GM18526 (cell line): Measurements from ENCODE around the gene RABGEF1.

Experiments
- POLR2A ChIP-seq: IDR thresholded peaks from 3 replicates; pipeline ENCODE4 v1.6.1; 2011; ENCODE audit not compliant: insufficient read length; ENCODE audit errors: extremely low read depth

The RABGEF1 gene

DNA sequence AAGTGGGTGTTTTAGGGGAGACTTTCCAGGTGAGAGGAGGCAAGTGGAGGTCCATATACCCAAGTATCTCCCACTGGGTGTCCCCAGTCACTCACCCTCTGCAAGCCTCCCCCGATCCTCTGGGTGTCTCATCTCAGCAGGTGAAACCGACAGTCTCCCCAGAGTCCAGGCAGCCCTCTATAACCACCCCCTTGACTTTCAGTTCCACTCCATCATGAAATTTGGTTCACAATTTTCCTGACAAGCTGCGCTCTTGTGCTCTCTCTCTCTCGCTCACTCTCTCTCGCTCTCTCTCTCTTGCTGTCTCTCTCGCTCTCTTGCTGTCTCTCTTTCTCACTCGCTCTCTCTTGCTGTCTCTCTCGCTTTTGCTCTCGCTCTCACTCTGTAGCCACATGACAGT lies 8.1 kb upstream of the RABGEF1 start:
- TF ChIP-seq POLR2A, result no peak

- no peak for TF ChIP-seq POLR2A
Observed at GRCh38 chr7:66734006-66734405, 6.5 kb upstream of the RABGEF1 start.

DNA sequence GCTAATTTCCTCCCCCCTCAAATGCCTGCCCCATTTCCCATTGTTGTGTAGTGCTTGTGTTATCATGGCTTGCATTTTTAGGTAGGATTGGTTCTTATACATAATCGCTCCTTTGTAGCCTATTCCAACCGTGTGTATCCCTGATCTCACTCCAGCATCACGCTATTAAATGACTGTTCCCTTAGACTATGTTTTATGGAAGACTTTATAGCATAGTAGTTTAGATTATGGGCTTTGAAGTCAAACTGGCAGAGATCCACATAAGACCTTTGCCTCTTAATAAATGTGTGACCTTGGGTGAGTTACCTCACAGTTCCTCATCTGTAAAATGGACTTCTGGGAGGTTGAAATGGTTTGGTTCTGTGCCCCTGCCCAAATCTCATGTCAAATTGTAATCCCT lies 5.4 kb upstream of the RABGEF1 start:
- TF ChIP-seq POLR2A, result no peak

DNA sequence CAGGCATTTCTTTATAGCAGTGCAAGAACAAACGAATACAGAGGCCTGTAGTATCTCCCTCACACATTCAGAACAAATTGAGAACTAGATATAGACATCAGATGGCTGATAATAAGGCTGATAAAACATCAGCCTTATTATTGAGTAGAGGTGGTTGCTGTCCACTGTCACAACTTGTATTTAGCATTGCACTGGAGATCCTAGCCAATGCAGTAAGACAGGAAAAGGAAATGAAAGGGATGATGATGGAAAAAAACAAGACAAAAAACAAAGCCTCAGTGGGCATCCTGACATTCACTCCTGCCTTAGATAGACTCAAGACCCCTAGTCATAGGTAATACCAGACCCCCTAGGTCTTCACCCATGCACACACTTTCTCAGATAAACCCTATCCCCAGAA lies 4.7 kb upstream of the RABGEF1 start:
- no peak for TF ChIP-seq POLR2A

DNA sequence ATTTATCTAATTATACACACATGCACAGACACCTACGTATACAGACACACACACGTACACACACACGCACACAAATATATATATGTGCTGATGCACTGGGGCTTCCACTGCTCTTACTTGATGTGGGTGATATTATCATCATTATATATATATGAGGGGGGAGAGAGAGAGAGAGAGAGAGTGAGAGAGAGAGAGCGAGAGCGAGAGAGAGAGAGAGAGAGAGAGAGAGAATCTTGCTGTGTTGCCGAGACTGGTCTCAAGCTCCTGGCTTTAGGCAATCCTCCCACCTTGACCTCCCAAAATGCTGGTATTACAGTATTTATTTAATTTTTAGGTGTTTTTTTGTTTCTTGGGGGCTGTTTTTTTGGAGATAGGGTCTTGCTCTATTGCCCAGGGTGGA lies 3.6 kb upstream of the RABGEF1 start:
- no peak for TF ChIP-seq POLR2A

DNA sequence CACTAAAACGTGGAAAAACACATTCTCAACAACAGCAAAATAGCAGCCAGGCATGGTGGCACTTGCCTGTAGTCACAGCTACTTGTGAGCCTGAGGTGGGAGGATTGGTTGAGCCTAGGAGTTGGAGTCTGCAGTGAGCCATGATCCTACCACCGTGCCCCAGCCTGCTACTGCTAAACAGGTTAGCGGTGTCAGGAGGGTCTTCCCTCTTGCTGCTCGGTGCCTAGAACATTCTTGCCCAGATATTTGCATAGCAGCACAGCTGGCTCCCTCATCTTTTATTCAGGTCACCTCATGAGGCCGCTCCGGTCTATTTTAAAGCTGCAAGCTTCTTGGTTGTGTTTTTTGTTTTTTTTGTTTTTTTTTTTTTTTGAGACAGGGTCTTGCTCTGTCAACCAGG lies 2.9 kb upstream of the RABGEF1 start:
- TF ChIP-seq POLR2A, result no peak

DNA sequence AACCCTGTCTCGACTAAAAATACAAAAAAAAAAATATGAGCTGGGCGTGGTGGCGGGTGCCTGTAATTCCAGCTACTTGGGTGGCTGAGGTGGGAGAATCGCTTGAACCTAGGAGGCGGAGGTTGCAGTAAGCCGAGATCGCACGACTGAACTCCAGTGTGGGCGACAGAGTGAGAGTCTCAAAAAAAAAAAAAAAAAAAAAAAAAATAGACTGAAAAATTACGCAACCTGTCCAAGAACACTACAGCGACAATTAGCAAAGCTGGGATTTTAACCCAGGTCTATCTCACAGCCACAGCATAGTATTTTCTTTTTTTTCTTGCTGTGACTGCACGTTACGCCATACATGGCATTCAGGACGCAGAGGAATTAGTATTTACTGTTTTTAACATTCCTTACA lies 1.1 kb upstream of the RABGEF1 start:
- TF ChIP-seq POLR2A, result no peak

GRCh38 chr7:66739953-66740301 lies 606 bp upstream of the RABGEF1 start:
- TF ChIP-seq POLR2A, result no peak

DNA sequence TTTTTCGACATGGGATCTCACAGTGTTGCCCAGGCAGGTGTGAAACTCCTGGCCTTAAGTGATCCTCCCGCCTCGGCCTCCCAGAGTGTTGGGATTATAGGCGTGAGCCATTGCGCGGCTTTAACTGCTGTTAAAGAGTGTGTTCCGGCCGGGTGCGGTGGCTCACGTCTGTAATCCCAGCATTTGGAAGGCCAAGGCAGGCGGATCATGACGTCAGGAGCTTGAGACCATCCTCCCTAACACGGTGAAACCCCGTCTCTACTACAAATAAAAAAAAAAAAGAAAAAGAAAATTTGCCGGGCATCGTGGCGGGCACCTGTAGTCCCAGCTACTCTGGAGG lies 1.1 kb downstream of the RABGEF1 start:
- TF ChIP-seq POLR2A, result no peak

- no peak for TF ChIP-seq POLR2A
Observed at GRCh38 chr7:66743920-66744319, 3.4 kb downstream of the RABGEF1 start.

DNA sequence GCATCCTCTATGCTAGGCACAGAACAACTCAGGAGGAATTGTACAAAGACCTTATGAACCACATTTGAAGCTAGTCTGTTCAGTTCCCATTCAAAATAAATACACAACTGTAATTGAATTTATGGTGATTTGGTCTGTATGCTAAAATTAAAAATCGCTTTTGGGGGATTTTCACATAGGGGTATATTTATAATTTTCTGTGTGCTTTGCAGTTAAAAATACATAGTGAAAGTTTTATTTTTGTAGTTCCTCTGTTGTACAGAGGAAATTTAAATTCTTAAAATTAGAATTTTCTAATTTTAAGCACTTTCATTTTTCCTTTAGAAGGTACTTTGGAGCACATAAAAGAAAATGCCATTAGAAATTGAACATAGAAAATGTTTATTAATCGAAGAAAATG lies 6.9 kb downstream of the RABGEF1 start:
- TF ChIP-seq POLR2A, result no peak

GRCh38 chr7:66747881-66748511 lies 7.5 kb downstream of the RABGEF1 start:
- TF ChIP-seq POLR2A, result no peak

- TF ChIP-seq POLR2A, result no peak
Observed at GRCh38 chr7:66748791-66749190, 8.3 kb downstream of the RABGEF1 start.

DNA sequence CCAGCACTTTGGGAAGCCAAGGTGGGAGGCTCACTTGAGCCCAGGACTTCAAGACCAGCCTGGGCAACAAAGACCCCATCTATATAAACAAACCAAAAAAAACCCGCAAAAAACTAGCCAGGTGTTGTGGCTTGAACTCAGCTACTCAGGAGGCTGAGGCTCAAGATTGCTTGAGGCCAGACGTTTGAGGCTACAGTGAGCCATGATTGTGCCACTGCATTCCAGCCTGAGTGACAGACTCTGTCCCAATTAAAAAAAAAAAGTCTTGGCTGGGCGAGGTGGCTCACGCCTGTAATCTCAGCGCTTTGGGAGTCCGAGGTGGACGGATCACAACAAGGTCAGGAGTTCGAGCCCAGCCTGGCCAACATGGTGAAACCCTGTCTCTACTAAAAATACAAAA lies 11.4 kb downstream of the RABGEF1 start:
- no peak for TF ChIP-seq POLR2A

GRCh38 chr7:66754541-66754940 lies 14.0 kb downstream of the RABGEF1 start:
- no peak for TF ChIP-seq POLR2A

DNA sequence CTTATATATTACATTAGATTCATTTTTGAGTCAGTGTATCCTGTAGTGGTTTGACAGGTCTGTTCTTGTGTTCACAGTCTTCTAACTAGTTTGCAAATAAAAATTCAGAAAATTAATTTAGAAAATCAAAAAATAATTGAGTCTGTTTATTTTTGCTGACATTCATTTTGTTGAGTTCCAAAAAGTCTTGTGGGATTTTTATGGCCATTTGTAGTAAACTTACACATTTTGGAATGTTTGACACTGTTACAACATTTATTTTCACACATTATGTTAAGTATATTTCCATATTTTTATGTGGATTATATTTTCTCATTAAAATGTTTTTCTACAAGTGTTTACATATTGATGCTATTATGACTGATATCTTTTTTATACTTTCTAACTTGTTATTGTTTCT lies 16.4 kb downstream of the RABGEF1 start:
- no peak for TF ChIP-seq POLR2A

- no peak for TF ChIP-seq POLR2A
Observed at GRCh38 chr7:66757939-66758338, 17.4 kb downstream of the RABGEF1 start.
